GM19468 (cell line): Measurements from ENCODE around the gene LRRC56.
"Not testable (repeated sequence)": the region's sequence is repeated elsewhere in the genome, so short reads cannot be mapped to it uniquely, and the experiment has no call there.

Experiments used
- ATAC-seq: cut with Tn5 transposase; IDR thresholded peaks from one replicate; pipeline ENCODE4 v1.9.1; 2021; ENCODE audit warnings: mild to moderate bottlenecking, moderate library complexity, moderate number of reproducible peaks; ENCODE audit not compliant: unreplicated experiment; ENCODE audit errors: extremely low read depth

Gene LRRC56

DNA sequence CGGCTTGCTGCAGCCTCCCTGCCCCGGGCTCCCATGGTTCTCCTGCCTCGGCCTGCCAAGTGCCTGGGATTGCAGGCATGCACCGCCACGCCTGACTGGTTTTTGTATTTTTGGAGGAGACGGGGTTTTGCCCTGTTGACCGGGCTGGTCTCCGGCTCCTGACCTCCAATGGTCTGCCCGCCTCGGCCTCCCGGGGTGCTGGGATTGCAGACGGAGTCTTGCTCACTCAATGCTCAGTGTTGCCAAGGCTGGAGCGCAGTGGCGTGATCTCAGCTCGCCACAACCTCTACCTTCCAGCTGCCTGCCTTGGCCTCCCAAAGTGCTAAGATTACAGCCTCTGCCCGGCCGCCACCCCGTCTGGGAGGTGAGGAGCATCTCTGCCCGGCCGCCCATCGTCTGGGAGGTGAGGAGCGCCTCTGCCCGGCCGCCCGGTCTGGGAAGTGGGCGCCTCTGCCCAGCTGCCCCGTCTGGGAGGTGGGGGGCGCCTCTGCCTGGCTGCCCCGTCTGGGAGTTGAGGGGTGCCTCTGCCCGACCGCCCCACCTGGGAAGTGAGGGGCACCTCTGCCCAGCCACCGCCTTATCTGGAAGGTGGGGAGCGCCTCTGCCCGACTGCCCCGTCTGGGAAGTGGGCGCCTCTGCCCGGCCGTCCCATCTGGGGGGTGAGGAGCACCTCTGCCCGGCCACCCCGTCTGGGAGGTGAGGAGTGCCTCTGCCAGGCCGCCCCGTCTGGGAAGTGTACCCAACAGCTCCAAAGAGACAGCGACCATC lies 20.2 kb upstream of the LRRC56 start:
- ATAC-seq = not testable (repeated sequence)

DNA sequence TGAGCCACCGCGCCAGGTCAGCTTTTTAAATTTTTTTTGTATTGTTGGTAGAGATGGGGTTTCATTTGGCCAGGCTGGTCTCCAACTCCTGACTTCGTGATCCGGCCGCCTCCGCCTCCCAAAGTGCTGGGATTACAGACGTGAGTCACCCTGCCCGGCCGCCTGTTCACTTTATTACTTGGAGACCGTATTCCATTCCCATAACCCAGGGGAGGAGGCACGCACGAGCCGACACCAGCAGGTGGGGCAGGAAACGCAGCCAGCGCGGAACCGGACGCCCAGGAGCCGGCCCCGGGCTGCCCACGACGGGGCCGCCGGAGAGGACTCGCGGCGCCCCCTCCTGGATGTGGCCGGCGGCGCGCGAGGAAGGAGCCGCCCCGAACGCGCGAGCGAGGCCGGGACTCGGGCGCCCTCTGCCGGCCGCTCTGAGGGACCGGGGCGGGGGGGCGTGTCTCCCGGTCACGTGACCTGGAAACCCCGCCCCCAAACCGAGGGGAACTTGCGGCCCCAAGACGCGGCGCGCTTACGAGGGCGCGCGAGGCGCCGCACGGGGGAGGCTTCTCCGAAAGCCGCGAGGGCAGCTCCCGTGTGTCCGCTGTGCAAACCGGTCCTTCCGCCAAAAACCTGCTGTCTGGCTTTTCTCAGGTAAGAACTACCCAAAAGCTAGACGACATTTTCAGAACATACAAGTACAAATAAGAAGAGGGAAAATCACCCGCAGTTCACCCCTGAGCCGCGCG lies 18.7 kb upstream of the LRRC56 start:
- ATAC-seq = no peak

DNA sequence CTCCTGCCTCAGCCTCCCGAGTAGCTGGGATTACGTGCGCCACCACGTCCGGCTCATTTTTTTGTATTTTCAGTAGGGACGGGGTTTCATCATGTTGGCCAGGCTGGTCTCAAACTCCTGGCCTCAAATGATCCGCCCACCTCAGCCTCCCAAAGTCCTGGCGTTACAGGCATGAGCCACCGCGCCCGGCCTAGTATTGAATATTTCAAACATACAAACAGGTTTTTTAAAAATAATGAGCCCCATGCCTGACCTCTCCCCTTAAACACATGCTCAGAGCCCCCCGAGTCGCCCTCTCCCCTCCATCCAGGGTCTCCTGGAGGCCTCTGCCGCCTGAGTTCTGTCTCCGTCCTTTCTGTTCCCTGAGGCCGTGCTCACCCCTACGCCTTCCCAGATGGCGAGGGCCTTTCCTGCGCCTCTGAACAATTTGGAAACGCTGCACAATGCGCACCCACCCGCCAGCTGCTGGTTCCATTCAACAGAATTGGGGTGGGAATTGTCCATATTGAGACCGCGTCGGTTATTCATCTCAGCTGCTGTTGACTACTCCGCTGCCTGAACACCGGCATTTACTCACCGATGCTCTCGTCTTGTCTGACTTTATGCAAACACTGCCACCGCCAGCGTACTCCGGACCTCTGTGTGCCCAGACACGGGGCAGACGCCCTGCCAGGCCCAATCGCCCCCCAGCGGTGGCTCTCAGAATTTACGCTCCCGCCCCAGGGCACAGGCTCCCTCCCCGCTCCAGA lies 16.7 kb upstream of the LRRC56 start:
- ATAC-seq = no peak

DNA sequence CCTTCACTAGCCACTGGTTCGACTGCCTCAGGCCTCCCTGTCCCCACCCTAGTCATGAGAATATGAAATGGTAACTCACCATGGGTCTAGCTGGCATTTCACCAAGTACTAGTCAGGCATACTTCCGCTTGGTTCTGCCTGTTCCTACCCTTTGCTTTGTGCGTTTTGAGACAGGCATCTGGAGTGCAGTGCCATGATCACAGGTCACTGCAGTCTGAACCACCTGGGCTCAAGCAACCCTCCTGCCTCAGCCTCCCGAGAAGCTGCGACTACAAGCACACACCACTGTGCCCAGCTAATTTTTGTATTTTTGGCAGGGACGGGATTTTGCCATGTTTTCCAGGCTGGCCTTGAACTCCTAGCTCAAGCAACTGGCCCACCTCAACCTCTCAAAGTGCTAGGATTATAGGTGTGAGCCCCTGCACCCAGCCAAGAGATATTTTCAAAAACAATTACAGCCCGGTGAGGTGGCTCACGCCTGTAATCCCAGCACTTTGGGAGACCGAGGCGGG lies 16.1 kb upstream of the LRRC56 start:
- ATAC-seq = no peak

DNA sequence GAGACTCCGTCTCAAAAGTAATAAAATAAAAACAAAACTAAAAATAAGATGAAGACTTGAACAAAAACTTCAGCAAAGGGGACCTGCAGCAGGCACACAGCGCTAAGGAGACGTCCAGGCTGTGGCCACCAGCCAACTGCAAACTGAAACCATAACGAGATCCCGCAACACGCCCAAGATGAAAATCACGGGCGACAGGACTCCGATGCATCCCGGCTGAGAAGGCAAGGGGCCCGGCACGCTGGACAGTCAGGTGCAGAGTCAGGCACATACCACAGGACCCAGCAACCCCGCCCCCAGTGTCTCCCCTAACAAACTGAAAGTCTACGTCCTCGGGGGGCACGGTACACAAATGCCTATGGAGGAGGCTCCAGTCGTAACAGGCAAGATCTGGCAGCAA lies 11.1 kb upstream of the LRRC56 start:
- ATAC-seq = no peak

DNA sequence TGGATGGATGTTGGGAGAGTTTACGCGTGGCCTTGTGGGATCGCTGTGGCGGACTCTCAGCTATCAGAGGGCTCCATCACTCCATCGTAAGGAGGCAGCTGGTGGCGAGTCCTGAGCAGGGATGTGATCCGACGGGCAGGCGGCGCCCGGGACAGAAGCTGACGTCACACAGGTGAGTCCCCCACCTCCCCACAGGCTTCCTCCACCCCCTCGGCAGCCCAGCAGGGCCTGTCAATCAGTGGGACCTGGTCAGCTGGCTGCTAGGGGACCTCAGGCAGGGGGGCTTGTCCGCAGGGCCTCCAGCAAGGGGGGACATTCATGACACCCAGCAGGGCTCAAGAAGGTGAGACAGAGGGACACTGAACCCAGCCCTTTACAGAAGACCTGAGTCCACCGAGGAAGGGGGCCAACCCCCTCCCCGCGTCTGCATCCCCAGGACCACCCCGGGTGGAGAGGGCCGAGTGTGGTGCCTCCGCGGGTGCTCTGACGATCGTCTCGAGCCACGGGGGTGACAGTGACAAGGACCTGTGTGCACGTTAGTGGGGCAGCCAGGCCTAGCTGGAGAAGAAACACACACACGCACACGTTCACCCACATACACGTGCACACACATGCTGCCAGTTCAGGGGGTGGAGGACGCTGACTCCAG lies 9.0 kb upstream of the LRRC56 start:
- ATAC-seq = no peak

DNA sequence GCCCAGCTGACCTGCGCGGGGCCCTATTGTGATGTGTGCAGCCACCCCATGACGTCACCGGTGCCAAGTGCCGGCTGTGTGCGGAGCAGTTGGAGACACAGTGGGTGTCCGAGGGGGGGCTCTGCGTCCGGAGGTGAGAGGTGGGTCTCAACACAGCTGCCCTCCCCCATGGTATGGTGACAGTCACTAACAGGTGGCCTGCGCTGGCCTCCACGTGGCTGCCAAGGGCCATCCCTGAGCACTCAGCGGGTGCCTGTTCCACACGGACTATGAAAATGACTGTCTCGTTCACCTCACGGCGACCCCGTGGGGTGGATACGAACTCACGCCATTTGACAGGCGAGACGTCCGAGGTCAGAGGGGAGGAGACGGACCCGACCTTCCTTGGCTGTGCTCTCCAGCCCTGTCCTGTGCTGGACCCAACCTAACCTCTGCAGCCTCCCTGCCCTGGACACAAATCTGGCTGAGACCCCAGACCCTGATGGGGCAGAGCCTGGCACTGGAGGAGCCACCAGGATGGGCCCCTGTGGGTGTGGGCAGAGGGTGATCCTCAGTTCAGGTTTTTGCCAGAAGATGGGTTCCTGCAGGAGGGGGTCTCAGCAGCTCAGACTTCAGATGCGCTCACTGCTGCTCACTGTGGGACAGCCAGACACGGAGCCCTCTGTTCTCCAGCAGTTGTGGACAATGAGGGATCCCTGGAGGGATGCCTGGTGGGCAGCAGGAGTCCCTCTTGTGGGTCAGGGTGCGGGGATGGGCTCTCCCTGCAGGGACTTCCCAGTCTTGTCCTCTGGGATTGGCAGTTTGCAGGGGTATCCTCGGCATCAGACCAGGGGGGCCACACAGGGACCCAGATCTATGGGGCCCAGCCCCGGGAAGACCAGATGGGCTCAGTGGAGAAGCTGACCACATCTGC lies 8.3 kb upstream of the LRRC56 start:
- no peak for ATAC-seq

DNA sequence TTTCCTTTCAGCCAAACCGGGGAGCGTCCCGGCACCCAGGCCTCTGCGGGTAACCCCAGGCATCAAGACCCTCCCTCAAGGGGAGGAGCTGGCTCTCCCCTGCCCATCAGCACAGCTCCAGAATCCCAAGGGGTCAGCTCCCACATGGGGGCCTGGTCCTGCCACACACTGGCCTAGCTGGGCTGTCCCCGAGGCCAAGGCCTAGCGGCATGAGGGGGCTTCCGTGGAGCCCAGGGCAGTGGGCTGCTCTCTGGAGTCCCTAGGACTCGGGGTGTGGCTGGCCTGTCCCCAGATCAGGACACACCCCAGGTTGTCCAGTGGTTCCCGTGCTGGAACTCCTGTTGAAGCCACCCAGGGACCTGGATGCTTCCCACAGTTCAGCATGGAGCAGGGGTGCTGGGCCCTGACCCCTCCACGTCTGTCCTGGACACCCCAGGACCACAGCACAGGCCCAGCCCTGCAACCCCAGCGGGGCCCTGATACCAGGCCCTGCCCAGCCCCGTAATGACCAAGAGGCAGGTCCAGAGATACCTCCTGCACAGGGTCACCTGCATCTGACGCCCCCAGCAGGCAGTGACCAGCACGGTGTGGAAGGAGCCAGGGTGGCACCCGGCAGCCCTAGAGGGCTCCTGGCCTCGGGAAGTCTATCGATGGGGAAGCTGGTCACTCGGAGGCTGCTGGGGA lies 7.5 kb upstream of the LRRC56 start:
- no peak for ATAC-seq

DNA sequence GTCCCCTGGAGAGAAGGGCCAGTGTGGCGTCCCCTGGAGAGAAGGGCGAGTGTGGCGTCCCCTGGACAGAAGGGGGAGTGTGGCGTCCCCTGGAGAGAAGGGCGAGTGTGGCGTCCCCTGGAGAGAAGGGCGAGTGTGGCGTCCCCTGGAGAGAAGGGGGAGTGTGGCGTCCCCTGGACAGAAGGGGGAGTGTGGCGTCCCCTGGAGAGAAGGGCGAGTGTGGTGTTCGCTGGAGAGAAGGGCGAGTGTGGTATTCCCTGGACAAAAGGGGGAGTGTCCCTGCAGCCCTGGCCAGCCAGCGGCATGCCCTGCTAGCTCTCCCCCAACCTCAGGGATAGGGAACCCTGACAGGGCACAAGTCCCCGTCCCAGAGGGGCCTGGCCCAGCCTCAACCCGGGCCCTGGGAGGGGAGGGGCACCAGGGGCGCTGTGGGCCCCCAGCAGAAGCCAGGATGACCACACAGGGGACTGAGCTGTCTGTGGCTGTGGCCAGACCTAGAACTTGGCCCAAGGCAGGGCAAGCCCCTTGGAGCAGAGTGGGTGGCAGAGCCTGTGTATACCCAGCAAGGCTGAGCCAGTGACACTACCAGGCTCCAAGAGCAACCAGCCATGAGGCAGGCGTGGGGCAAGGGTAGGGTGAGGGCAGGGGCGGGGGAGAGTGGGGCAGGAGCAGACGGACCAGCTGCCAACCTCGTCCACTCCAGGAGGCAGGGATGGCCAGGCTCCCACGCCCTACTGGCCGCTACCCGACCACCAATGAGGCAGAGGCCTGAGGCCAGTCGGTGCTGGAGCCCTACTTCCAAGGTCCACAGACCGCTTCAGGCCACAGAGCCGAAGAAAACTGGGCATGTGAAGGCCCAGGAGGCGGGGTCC lies 6.1 kb upstream of the LRRC56 start:
- ATAC-seq = no peak

DNA sequence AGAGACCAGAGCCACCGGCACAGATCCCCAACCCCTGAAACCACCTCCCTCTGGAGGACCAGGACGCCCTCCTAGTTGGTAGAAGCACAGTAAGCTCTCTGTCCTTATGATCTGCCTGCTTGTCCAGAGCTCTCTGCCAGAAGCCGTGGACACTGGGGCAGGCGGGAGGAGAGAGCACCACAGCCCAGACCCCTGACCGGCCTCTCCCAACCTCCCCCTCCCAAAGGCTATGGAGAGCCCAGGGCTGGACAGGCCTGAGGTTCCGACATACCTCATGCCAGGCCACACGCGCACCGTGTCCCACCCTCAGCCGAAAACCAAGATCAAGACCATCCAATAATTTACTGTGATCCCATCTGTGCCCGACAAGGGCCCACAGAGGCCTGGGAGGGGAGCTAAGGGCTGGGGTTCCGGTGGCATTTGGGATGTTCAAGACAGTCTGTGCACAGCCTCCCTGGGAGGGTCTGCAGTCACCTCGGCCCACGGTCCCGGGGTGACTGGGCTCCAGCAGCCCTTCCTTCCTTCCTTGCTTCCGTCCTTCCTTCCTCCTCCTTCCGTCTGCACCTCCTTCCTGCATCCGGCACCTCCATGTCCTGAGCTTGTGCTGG lies 5.3 kb upstream of the LRRC56 start:
- no peak for ATAC-seq

DNA sequence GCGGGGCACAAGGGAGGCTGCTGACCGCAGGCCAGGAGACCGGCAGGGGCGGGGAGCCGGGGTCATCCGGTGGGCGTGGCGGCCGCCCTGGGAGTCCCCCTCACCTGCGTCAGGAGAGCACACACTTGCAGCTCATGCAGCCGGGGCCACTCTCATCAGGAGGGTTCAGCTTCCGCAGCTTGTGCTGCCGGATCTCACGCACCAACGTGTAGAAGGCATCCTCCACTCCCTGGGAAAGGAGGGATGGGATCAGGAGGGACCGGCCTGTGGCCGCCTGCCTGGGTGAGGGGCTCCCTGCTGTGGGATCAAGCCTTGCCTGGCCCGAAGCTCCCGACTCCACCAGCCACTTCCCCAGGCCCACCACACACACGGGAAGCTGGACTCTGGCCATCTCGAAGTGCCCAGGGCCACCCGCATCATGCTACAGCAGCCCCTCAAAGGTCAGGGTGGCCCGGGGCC lies 4.8 kb upstream of the LRRC56 start:
- no peak for ATAC-seq

DNA sequence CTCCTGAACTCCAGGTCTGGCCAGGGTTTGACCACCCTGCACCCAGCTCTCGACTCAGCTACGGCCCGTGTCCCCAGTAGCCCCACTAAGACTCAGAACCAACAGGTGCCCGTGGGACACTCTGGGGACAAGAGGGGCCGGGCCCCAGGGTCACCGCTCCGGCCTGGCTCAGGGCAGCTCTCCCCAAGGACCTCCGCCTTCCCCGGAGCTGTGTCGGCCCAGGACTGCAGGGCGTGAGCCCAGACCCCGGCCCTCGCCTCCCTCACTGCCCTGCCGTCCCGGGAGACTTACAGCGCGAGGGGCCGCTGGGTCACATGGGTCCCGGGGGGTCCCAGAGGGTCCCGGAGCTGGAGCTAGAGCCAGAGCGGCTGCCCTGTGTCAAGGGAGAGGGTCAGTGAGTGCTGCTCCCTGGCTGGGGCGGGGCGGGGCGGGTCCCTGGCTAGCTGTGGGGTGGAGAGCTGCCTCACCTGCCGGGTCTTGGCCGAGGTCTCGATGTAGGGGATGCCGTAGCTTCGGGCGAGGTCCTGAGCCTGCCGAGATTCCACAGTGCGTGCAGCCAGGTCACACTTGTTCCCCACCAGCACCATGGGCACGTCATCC lies 4.2 kb upstream of the LRRC56 start:
- no peak for ATAC-seq

DNA sequence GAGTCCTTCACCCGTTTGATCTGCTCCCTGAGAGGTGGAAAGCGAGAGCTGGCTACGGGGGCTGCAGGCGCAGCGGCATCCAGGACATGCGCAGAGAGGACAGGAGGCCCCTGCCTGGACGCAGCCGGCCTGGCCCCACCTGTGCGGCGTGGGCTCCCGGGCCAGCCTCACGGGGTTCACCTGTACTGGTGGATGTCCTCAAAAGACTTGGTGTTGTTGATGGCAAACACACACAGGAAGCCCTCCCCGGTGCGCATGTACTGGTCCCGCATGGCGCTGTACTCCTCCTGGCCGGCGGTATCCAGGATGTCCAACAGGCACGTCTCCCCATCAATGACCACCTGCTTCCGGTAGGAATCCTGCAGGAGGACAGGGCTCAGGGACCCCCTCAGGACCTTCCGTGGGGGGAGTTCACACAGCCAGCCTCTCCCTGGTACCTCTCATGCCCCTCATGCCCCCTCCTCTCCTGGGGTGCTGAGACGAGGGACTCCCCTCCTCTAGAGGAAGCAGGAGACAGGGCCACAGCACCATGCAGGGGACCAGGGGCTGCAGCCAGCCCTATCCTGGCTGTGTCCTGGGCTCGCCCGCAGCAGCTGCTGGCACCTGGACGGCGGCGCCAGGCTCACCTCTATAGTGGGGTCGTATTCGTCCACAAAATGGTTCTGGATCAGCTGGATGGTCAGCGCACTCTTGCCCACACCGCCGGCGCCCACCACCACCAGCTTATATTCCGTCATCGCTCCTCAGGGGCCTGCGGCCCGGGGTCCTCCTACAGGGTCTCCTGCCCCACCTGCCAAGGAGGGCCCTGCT lies 3.5 kb upstream of the LRRC56 start:
- no peak for ATAC-seq

DNA sequence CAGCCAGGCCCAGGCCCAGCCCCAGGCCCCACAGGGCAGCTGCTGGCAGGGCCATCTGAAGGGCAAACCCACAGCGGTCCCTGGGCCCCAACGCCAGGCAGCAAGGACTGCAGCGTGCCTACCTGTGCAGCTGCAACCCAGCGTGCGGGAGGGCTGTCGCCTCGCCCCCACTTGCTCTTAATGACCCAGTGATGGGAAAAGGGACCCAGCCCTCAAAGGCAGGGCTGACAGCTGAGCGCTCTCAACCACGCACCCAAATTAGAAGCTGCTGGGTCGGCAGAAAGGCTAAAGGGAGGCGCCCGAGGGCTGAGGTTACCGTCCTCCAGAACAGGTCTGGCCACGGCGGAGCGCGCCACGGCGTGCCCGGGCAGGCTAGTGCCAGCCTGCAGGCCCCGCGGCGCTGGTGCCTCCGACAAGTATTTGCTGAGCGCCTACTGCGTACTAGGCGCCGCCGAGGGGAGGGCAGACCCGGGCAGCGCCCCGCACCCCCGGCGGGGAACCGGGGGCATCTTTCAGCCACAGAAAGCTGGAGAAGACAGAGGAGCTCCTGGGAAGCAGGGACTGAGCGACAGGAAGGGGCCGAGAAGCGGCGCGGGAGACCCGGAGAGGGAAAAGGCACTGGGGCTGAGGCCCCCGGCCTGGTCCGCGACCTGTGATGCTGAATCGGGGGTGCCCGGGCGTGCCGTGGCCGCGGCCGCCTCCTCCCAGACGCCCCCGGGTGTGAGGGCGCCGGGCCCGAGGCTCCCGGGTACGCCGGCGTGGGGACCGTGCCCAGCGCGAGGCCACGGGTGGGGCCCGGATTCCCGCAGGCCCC lies 2.7 kb upstream of the LRRC56 start:
- ATAC-seq = no peak

DNA sequence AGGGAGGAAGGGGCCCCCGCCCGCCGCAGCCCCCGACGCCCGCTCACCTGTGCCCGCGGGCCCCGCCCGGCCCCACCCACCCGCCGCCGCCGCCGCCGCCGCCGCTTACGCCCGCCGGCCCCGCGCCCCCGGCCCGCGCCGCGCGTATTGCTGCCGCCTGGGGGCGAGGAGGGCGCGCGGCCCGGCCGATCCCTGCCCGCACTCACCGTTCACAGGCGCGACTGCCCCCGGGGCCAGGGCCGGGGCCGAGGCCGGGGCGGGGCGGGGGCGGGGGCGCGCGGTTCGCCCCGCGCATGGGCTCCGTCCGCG lies 2.2 kb upstream of the LRRC56 start:
- ATAC-seq = no peak
